GM19452 (cell line): ENCODE data around the gene EPB41L2.
"Not testable (repeated sequence)": the region's sequence is repeated elsewhere in the genome, so short reads cannot be mapped to it uniquely, and the experiment has no call there.

Source experiments
- ATAC-seq: cut with Tn5 transposase; IDR thresholded peaks from one replicate; pipeline ENCODE4 v1.9.1; 2021; ENCODE audit not compliant: unreplicated experiment

Gene EPB41L2

GRCh38 chr6:130955755-130956154, 107.3 kb downstream of the EPB41L2 start:
- no peak for ATAC-seq

- no peak for ATAC-seq
Measured at GRCh38 chr6:130949553-130949952, 113.5 kb downstream of the EPB41L2 start.

GRCh38 chr6:130947464-130947863, 115.6 kb downstream of the EPB41L2 start:
- ATAC-seq: no peak

- no peak for ATAC-seq
Measured at GRCh38 chr6:130946076-130946475, 117.0 kb downstream of the EPB41L2 start.

GRCh38 chr6:130945401-130945919, 117.6 kb downstream of the EPB41L2 start:
- no peak for ATAC-seq

- no peak for ATAC-seq
Measured at GRCh38 chr6:130944486-130944885, 118.6 kb downstream of the EPB41L2 start.

GRCh38 chr6:130943738-130944137, 119.3 kb downstream of the EPB41L2 start:
- no peak for ATAC-seq

GRCh38 chr6:130942752-130943151, 120.3 kb downstream of the EPB41L2 start:
- ATAC-seq: not testable (repeated sequence)

GRCh38 chr6:130937942-130938604, 125.0 kb downstream of the EPB41L2 start:
- no peak for ATAC-seq

GRCh38 chr6:130936933-130937332, 126.1 kb downstream of the EPB41L2 start:
- no peak for ATAC-seq

GRCh38 chr6:130935978-130936377, 127.1 kb downstream of the EPB41L2 start:
- no peak for ATAC-seq

GRCh38 chr6:130934848-130935585, 128.0 kb downstream of the EPB41L2 start:
- no peak for ATAC-seq

GRCh38 chr6:130933712-130934200, 129.3 kb downstream of the EPB41L2 start:
- no peak for ATAC-seq

- ATAC-seq: no peak
Measured at GRCh38 chr6:130932921-130933320, 130.1 kb downstream of the EPB41L2 start.

GRCh38 chr6:130932438-130932837, 130.6 kb downstream of the EPB41L2 start:
- ATAC-seq: no peak

GRCh38 chr6:130931683-130932082, 131.4 kb downstream of the EPB41L2 start:
- ATAC-seq: no peak

- ATAC-seq: no peak
Measured at GRCh38 chr6:130929036-130929678, 133.9 kb downstream of the EPB41L2 start.

GRCh38 chr6:130928158-130928912, 134.7 kb downstream of the EPB41L2 start:
- ATAC-seq: no peak

- ATAC-seq: no peak
Measured at GRCh38 chr6:130927305-130927704, 135.7 kb downstream of the EPB41L2 start.

- no peak for ATAC-seq
Measured at GRCh38 chr6:130923350-130923749, 139.7 kb downstream of the EPB41L2 start.

- ATAC-seq: no peak
Measured at GRCh38 chr6:130922922-130923321, 140.1 kb downstream of the EPB41L2 start.
